Breast epithelium (tissue), 3 donors: ENCODE measurements around the gene DNAH17.

Experiments
- CTCF ChIP-seq, 3 donors: fragments of 450-650 bp; IDR thresholded peaks; one replicate each; pipeline ENCODE4 v1.5.1; 2016 to 2017; ENCODE audit warnings: antibody characterized with exemption in 3 of 3, mild to moderate bottlenecking in 3 of 3, moderate library complexity in 3 of 3
- POLR2A ChIP-seq: fragments of 450-650 bp; IDR thresholded peaks from one replicate; pipeline ENCODE4 v1.6.1; 2016; ENCODE audit warnings: antibody characterized with exemption, mild to moderate bottlenecking, moderate library complexity
- POLR2AphosphoS5 ChIP-seq, 3 donors: sonication (generic); formaldehyde crosslinking; IDR thresholded peaks; one replicate each; pipeline ENCODE4 v1.6.1; 2017; ENCODE audit warnings: antibody characterized with exemption in 3 of 3

GRCh38 chr17:78406920-78407319, 170.3 kb downstream of the DNAH17 start:
- TF ChIP-seq POLR2A (no peak), CTCF (IDR thresholded peaks at IDR 0.05) (no peak), POLR2AphosphoS5 (IDR thresholded peaks at IDR 0.05) (no peak)
